Measurements from ENCODE around the gene CDC42EP1.
A peak's percentile ranks its signal among the peaks of the same experiment; 100 is the strongest.
"Not testable (repeated sequence)": the region's sequence is repeated elsewhere in the genome, so short reads cannot be mapped to it uniquely, and the experiment has no call there.

The CDC42EP1 gene

GRCh38 chr22:37588546-37589215 is 28.4 kb downstream of the CDC42EP1 start:
- no peak for DNase-seq

DNA sequence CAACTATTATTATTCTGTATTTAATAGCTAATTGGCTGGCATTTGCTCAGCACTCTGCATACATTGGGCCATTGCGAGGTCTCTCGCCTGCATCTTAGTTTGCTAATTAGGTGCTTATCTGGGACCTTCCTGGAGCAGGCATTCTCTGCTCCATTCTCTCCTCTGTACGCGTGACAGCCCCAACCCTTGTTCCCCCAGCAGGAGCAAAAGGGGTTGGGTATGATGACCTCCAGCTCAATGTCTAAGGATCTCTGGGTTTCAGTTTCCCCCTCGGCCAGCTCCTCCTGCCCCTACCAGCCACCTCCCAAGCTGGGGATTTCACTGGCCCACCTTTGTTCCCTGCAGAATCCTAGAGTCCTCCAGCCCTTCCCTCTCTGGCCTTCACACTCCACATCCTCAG is 29.4 kb downstream of the CDC42EP1 start:
- no peak for DNase-seq

DNA sequence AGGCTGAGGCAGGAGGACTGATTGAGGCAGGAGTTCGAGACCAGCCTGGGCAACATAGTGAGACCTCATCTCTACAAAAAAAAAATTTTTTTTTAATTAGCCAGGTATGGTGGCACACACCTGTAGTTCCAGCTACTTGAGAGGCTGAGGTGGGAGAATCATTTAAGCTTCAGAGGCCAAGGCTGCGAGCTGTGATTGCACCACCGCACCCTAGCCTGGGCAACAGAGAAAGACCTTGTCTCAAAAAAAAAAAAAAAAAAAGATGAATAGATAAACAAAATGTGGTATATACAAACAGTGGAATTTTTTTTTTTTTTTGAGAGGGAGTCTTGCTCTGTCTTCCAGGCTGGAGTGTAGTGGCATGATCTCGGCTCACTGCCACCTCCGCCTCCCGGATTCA is 30.8 kb downstream of the CDC42EP1 start:
- DNase-seq, result not testable (repeated sequence)

- no peak for DNase-seq
Observed at GRCh38 chr22:37591823-37592404, 31.6 kb downstream of the CDC42EP1 start.

DNA sequence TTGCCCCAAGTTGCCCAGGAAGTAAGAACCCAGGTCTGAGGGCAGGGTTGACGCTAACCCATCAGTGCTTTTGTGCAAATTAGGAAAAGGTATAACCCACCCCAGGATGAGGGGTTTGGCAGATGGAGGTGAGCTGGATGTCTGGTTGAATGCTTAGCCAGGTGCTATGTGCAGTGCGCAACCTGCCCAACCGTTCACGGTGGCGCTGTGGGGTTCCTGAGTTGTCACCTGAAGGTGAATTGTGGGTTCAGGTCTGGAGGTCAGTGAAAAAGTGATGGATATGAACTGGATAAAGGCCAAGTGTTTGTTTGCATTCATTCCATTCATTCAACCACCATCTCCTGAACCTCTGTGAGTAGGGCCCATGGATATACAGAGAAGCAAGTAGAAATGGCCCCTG is 34.0 kb downstream of the CDC42EP1 start:
- DNase-seq, result no peak

DNA sequence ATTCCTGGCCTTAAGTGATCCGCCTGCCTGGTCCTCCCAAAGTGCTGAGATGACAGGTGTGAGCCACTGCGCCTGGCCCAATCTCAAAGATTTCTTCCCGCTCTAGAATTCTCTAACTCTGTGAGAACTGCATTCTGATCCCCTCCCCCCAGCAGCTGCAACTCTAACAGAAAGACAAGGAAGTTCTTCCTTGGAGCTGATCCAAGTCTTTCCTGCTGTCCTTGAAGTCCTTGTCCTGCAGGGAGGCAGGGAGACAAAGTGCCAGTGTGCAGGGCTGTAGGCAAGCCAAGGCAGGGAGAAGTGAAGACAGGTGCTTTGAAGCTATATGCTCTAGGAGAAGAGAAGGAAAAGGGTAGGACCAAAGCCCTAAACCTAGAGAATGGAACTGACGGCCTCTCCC is 38.9 kb downstream of the CDC42EP1 start:
- DNase-seq, result no peak

GRCh38 chr22:37601203-37601539 is 40.9 kb downstream of the CDC42EP1 start:
- DNase-seq, result no peak

DNA sequence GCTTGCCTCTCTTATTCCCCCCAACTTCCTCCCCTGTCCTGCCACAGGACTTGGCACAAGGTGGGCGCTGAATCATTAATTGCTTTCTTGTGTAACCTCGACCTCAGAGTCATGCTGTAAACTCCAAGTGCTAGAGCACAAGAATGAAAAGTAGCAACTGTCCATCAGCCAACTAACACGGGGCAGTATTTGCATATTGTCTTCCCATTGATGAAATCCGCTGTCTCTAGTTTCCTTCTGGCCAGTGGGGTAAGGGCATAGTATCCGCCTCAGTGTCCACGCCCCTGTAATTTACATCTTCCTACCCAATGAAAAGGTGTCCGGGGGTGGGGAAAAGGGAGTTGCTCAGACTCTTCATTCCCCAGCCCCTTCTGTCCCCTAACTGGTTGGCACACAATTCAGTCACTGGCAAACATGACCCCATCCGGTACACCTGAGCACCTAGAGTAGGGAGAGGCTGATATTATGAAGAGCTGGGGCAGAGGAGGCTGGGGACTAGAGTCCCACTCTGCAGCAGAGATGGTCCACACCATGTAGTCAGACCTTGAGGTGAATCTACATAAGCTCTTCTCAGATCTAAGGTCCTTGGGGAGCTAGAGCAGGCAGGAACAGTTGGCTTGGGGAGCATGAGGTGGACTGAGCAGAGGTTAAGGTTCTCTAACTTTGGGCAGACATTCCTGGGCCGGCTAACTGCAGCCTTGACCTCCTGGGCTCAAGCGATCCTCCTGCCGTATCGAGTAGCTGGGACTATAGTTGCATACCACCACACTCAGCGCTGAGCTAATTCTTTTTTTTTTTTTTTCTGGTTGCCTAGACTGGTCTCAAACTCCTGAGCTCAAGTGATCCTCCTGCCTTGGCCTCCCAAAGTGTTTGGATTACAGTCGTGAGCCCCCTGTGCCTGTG is 41.5 kb downstream of the CDC42EP1 start:
- peak; percentile 7 for DNase-seq

- not testable (repeated sequence) for DNase-seq
Observed at GRCh38 chr22:37602546-37603277, 42.4 kb downstream of the CDC42EP1 start.

GRCh38 chr22:37604074-37604473 is 43.8 kb downstream of the CDC42EP1 start:
- no peak for DNase-seq

GRCh38 chr22:37604875-37605274 is 44.6 kb downstream of the CDC42EP1 start:
- no peak for DNase-seq

DNA sequence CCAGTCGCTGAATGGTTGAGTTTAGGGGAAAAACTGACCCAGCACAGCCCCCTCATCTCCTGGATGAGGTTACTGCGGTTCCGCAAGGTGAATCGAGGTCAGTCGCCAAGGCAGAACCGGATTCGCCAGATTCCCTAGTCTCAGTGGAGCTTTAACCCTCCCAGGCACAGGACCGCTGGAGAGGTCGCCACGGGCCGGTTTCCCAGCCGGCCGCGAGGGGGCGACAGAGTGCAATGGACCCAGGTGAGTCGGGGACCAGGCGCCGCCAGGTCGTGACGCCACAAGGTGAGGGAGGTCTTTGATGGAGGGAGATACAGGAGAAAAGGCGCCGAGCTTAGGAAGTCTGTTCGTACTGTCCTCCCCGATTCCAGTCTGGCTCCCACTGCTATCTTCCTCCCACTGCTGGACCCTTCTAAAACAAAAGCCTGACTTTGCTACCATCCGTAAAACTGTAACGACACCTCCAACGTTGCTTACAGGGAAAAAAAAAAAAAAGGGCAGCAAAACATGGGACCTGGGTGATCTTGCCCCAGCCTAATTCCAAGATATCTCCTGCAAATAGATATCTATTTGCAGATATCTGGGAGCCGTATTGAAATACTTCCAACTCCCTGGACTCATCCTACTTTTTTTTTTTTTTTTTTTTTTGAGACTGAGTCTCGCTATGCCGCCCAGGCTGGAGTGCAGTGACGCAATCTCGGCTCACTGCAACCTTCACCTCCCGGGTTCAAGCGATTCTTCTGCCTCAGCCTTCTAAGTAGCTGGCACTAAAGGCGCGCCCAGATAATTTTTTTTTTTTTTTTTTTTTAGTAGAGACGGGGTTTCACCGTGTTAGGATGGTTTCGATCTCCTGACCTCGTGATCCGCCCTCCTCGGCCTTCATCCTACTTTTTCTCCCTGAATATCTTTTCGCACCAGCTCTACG is 47.0 kb downstream of the CDC42EP1 start:
- DNase-seq, result peak; percentile 74

GRCh38 chr22:37607935-37608476 is 47.7 kb downstream of the CDC42EP1 start:
- no peak for DNase-seq

DNA sequence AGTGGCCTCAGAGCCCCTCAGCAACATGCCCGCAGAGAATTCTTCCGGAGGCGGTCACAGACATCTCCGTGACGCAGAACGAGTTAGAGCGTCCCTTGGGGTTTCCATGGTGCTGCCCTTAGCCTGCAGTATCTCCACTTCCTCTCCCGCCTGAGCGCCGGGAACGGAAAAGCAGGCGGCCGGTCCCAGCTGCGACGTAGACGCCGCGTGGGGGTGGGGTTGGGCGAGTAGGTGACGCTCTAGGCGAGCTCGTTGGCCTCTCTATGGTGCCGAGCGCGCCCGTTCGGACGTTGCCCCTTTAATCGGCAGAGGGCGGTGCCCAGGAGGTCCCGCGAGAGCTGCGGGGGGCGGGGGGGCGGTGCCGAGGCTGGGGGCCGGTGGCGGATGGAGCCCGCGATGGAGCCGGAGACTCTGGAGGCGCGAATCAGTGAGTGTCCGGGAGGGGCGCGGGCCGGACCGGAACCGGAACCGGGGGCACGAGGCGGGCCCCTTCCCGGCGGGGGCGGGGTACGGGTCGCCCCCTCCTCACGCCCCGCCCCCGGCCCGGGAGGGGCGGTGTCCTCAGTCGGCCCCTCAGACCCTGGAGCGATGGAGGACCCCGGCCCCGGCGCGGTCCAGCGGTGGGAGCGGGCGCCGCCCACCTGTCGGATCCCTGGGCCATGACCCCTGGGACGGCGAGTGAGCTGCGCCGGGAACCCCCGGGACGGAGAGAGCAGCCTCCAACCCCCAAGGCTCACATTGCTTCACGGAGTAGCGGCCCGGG is 48.4 kb downstream of the CDC42EP1 start, which contains the start of gene GGA1:
Gene GGA1 (plus strand): TSS at position 358 of the 763 bp plus-strand sequence. CDS start 27 bp downstream, at position 385.
- DNase-seq, result peak; percentile 98

DNA sequence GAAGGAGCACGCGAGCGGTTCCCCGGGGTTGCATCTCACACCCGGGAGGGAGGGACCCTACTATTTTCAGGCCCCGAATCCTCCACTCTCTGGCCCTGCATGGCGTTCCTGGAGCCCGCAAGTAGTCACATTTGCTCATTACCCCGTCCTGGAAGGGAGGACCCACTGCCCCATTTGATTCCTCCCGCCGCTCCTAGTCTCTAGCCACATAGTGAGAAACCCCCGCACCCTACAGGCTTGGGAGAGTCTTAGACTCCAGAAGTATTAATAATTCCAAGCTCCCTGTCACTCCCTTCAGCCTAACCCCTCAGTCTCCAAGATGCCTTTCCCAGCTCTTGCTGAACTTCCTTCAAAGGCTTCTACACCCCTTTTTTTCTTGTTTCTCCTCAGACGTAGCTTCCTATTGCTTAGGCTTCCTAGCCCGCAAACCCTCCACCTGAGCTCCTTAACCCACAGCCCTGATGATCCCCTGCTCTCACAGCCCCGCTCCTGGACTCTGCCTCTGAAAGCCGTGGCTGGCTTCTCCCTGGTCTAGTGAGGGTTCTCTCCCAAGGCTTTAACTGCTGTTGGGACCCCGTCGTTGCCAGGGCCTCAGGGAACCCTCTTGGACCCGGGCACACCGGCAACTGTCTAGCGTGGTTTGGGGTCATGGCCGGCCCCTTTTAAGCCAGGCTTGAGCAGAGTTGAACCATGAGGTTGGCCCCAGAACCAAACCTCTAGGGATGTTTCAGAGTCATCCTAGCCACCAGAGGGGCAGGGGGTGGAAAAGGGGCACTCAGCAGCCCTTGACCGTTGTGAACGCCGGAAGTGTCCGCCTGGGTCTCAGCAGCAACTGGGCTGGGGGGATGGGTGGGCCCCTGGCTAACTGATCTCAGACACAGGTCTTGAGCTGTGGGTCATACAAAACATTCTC is 49.2 kb downstream of the CDC42EP1 start:
- peak; percentile 35 for DNase-seq

- DNase-seq, result not testable (repeated sequence)
Observed at GRCh38 chr22:37610153-37610475, 49.8 kb downstream of the CDC42EP1 start.

- no peak for DNase-seq
Observed at GRCh38 chr22:37610480-37611129, 50.3 kb downstream of the CDC42EP1 start.

- DNase-seq, result no peak
Observed at GRCh38 chr22:37611207-37611606, 50.9 kb downstream of the CDC42EP1 start.

Measured in hematopoietic multipotent progenitor cell treated with erythropoietin and hydrocortisone succinate and interleukin-3 and kit ligand, for 8 days (in vitro differentiated cells).